DND-41 (cell line): ENCODE results near the gene GPC4.

Experiments
- ATAC-seq: fragments of 200-7000 bp; cut with Tn5 transposase; 3 replicates; pipeline ENCODE4 v1.9.1; 2021; ENCODE audit warnings: low read depth; ENCODE audit not compliant: insufficient read depth
- DNase-seq: peaks from one replicate; pipeline ENCODE4 v3.0.0-alpha.2; 2020
- H2AFZ ChIP-seq: 2 replicates; pipeline ENCODE4 v1.6.0; 2012; ENCODE audit warnings: low read depth, low read length
- H3K27ac ChIP-seq: 2 replicates; pipeline ENCODE4 v1.5.1; 2012; ENCODE audit warnings: low read length, inconsistent platforms
- H3K27me3 ChIP-seq: fragments of 200-600 bp; sonication (generic); 2 replicates; pipeline ENCODE4 v1.6.0; 2012; ENCODE audit warnings: low read length, mild to moderate bottlenecking, inconsistent platforms; ENCODE audit not compliant: insufficient read depth, poor library complexity
- H3K36me3 ChIP-seq: 2 replicates; pipeline ENCODE4 v1.5.1; 2012; ENCODE audit warnings: low read length, inconsistent platforms; ENCODE audit not compliant: insufficient read depth
- H3K4me1 ChIP-seq: 2 replicates; pipeline ENCODE4 v1.5.1; 2012; ENCODE audit warnings: mild to moderate bottlenecking, low read length; ENCODE audit not compliant: insufficient read depth
- H3K4me2 ChIP-seq: 2 replicates; pipeline ENCODE4 v1.6.0; 2012; ENCODE audit warnings: mild to moderate bottlenecking, moderate library complexity, low read length, inconsistent platforms; ENCODE audit not compliant: insufficient read depth
- H3K4me3 ChIP-seq, 2 experiments: fragments of 200-600 bp in 1 of 2; shearing (Covaris generic) in 1 of 2; 2 replicates each; pipeline ENCODE4 v1.5.1; 2012 to 2016; ENCODE audit warnings: inconsistent platforms in 2 of 2, low read length in 2 of 2, mild to moderate bottlenecking in 2 of 2, low read depth in 1 of 2, moderate library complexity in 1 of 2
- H3K79me2 ChIP-seq: 2 replicates; pipeline ENCODE4 v1.6.0; 2012; ENCODE audit warnings: low read length, inconsistent platforms; ENCODE audit not compliant: insufficient read depth
- H3K9ac ChIP-seq: 2 replicates; pipeline ENCODE4 v1.6.0; 2012; ENCODE audit warnings: low read depth, mild to moderate bottlenecking, inconsistent platforms, low read length, moderate library complexity
- H3K9me3 ChIP-seq: 2 replicates; pipeline ENCODE4 v1.5.1; 2012; ENCODE audit warnings: low read length, moderate library complexity, mild to moderate bottlenecking, inconsistent platforms; ENCODE audit not compliant: insufficient read depth, severe bottlenecking
- H4K20me1 ChIP-seq: 2 replicates; pipeline ENCODE4 v1.6.0; 2012; ENCODE audit warnings: low read length; ENCODE audit not compliant: insufficient read depth
- CTCF ChIP-seq: IDR thresholded peaks from 2 replicates; pipeline ENCODE4 v1.5.1; 2012; ENCODE audit warnings: borderline replicate concordance, low read length, moderate library complexity, mild to moderate bottlenecking; ENCODE audit not compliant: poor library complexity, severe bottlenecking; ENCODE audit errors: extremely low read depth
- EZH2 ChIP-seq: IDR thresholded peaks from 3 replicates; pipeline ENCODE4 v1.6.1; 2012; ENCODE audit warnings: borderline replicate concordance, low read depth, mild to moderate bottlenecking, moderate library complexity, low read length, inconsistent platforms; ENCODE audit not compliant: severe bottlenecking

Gene GPC4

DNA sequence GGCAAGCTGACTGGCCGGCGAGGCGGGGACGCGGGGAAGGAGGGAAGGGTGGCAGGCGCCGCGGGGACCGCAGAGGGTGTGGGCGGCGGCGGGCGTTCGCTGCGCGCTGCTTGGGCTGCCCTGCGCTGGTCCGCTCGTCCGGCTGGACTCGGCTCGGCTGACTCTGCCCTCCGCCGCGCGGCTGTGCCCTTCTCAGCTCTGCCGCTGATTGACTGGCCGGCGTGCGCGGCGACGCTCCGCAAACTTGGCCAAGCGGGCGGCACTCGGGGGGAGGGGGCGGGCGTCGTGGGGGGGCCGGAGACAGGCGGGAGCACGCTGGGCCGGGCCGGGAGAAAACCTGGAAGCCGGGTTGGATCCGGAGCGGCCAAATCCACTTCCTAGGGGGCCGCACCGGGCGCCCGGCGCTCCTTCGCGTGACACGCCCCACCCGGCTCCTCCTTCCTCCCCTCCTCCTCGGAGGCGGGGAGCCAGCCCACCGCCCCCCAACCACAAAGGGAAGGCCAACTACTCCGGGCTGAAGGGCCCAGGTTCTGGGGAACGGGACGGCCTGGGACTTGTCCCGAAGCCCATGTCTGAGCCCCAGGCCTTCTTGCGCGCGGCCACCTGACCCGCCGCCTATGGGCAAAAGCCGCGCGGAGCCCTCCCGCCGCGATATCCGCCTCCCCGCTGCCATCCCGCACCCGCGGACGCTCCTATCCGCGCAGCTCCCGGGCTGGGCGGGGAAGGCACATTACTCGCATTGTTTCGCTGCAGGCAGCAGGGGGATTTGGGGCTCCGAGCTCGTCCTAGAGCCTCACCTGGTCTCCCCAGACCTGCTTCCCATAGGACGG is at the start of gene GPC4:
Gene GPC4, minus strand, starts transcription at position 214 of the 830 bp plus-strand sequence. CDS start 524 bp downstream, outside the sequence.
- Histone ChIP-seq H3K36me3 (no peaks in the 10 kb centered on the region), H3K9me3 (no peaks in the 10 kb centered on the region), H3K9ac (peak within 1 kb of the TSS; percentile 57), H3K27me3 (peaks cover 21% of the 10 kb centered on the region), H2AFZ (peak within 1 kb of the TSS; percentile 71), H3K4me1 (peaks cover 15% of the 10 kb centered on the region), H3K79me2 (no peaks in the 10 kb centered on the region), H3K4me3 (peak within 1 kb of the TSS; percentile 28 to 63; a peak in 3 of 4 replicates), H4K20me1 (no peaks in the 10 kb centered on the region), H3K4me2 (peak within 1 kb of the TSS; percentile 95), H3K27ac (no peak within 1 kb of the TSS; the same call in 1 of the 2 replicates)
- peak; percentile 45 for DNase-seq
- TF ChIP-seq EZH2 (no peak), CTCF (no peak)
- peak; percentile 65; the same call in 2 of the 3 replicates for ATAC-seq

DNA sequence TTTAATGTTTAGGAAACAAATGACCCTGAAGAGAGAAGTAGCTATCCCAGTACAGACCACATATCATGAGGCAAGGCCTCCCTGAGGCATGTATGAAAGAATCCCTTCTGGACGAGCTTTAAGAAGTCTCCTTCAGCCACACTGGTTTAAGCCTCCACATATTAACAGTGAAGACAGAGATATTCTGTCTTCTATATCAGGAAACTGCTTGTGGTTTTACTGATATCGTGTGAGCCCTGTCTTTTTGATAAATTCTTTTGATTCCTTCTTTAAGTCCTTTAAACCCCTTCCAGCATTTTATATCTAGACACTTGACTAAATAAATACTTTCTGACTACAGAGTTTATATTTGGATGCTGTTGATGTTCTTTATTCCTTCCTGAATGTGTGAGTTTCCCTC is 45.9 kb upstream of the GPC4 start:
- no peaks in the 10 kb centered on the region for H3K27me3 ChIP-seq
- ATAC-seq = no peak
- H3K9me3 ChIP-seq = no peaks in the 10 kb centered on the region
- no peaks in the 10 kb centered on the region for H3K36me3 ChIP-seq
- TF ChIP-seq EZH2 (no peak), CTCF (no peak)
- H3K4me2 ChIP-seq = no peak overlapping the region
- H3K4me1 ChIP-seq = no peaks in the 10 kb centered on the region
- H3K4me3 ChIP-seq = no peak overlapping the region
- no peaks in the 10 kb centered on the region for H3K79me2 ChIP-seq
- H4K20me1 ChIP-seq = no peaks in the 10 kb centered on the region
- no peak overlapping the region for H2AFZ ChIP-seq
- no peak overlapping the region for H3K27ac ChIP-seq
- no peak for DNase-seq
- no peak overlapping the region for H3K9ac ChIP-seq

GRCh38 chrX:133454924-133455323 is 39.6 kb upstream of the GPC4 start:
- no peaks in the 10 kb centered on the region for H3K4me1 ChIP-seq
- no peak overlapping the region for H3K9ac ChIP-seq
- ATAC-seq (no peak), DNase-seq (no peak)
- H3K4me3 ChIP-seq = no peak overlapping the region
- H3K36me3 ChIP-seq = no peaks in the 10 kb centered on the region
- H3K27ac ChIP-seq = no peak overlapping the region
- no peak for TF ChIP-seq CTCF
- no peak for TF ChIP-seq EZH2
- no peak overlapping the region for H3K4me2 ChIP-seq
- H4K20me1 ChIP-seq = no peaks in the 10 kb centered on the region
- H3K79me2 ChIP-seq = no peaks in the 10 kb centered on the region
- H3K9me3 ChIP-seq = no peaks in the 10 kb centered on the region
- no peaks in the 10 kb centered on the region for H3K27me3 ChIP-seq
- H2AFZ ChIP-seq = no peak overlapping the region
